Gastrocnemius medialis (tissue), 4 donors: ENCODE data around the gene SGTA. TPM values are rescaled to one million over a fixed set of nuclear protein-coding genes. Genes with fewer than 3 reads are reported as not detected.

Source experiments
- ATAC-seq, 2 donors: fragments of 150-250 bp; one replicate each; pipeline ENCODE4 v1.9.1; 2016
- DNase-seq, 2 donors: peaks; one replicate each; pipeline ENCODE4 v3.0.0-alpha.2; 2019
- H3K27ac ChIP-seq, 4 donors: fragments of 200-600 bp; sonication (generic); 1 replicate in 1 of 4; 2 replicates in 3 of 4; pipeline ENCODE4 v1.5.1; 2016 to 2018; ENCODE audit warnings: mild to moderate bottlenecking in 2 of 4, moderate library complexity in 1 of 4
- H3K27me3 ChIP-seq, 3 donors: fragments of 200-600 bp; sonication (generic) in 2 of 3; 1 replicate in 1 of 3; 2 replicates in 2 of 3; pipeline versions ENCODE4 v1.5.1 to v1.6.0; 2016 to 2019; ENCODE audit warnings: mild to moderate bottlenecking in 1 of 3, moderate library complexity in 1 of 3
- H3K36me3 ChIP-seq, 2 donors: fragments of 200-600 bp; sonication (generic) in 1 of 2; one replicate each; pipeline ENCODE4 v1.5.1; 2017 to 2018
- H3K4me1 ChIP-seq, 2 donors: fragments of 200-600 bp; sonication (generic) in 1 of 2; one replicate each; pipeline ENCODE4 v1.5.1; 2016 to 2017; ENCODE audit warnings: mild to moderate bottlenecking in 2 of 2
- H3K4me3 ChIP-seq, 4 donors: fragments of 200-600 bp; sonication (generic) in 3 of 4; 1 replicate in 1 of 4; 2 replicates in 3 of 4; pipeline ENCODE4 v1.5.1; 2016 to 2019; ENCODE audit warnings: mild to moderate bottlenecking in 2 of 4
- H3K9me3 ChIP-seq, 3 donors: fragments of 200-600 bp; sonication (generic) in 2 of 3; 1 replicate in 1 of 3; 2 replicates in 2 of 3; pipeline ENCODE4 v1.5.1; 2016 to 2019
- POLR2A ChIP-seq, 2 donors: fragments of 450-650 bp; IDR thresholded peaks; one replicate each; pipeline ENCODE4 v1.6.1; 2017; ENCODE audit warnings: antibody characterized with exemption in 2 of 2, mild to moderate bottlenecking in 2 of 2, moderate library complexity in 2 of 2
- in situ Hi-C, 4 donors: fragments of 200-750 bp; cut with MboI; loops; one replicate each; pipeline versions ENCODE4 v1.15.0 to v1.8.0; 2017; ENCODE audit warnings: low sequenced_read_pairs in 4 of 4
- intact Hi-C: fragments of 100-400 bp; cut with DNase I; formaldehyde crosslinking; loops from one replicate; pipeline ENCODE4 v1.15.1; 2023; ENCODE audit warnings: low total_unique reads
- total RNA-seq, 4 donors: library from RNA; depleted of rRNA; stranded (reverse); fragments of >200 nt; gene quantifications; one replicate each; pipeline versions ENCODE4 v1.1.0 to v1.2.3, GENCODE V29; 2016
- TF ChIP-seq, protein P1 (sequence below), 5 experiments: fragments of 450-650 bp in 3 of 5; fragments of 200-600 bp in 2 of 5; sonication (generic) in 2 of 5; IDR thresholded peaks in 4 of 5; conservative IDR thresholded peaks in 1 of 5; 1 replicate in 4 of 5; 2 replicates in 1 of 5; pipeline ENCODE4 v1.5.1; 2016 to 2019; ENCODE audit warnings: antibody characterized with exemption in 5 of 5, mild to moderate bottlenecking in 3 of 5, moderate library complexity in 3 of 5

Gene SGTA
- total RNA-seq, 4 donors from 2014 or later, result 70.0 to 114 (median 91.2) TPM

DNA sequence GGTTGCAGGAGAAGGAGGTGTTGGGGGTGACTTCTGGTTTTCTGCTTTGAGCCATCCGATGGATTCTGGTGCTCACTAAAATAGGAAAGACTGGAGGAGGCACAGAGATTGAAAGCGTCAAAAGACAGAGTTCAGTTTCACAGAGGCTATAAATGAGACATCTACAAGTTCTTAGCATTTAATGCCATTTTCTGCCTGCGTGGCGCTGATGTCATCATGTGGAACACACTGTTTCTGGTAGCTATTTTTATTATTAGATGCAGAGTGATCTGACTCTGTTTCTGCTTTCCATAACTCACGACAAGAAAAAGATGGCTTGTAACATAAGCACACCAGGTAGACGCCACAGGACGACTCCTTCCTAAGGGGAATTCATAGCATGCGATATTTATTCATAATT, 40.0 kb downstream of the SGTA start:
- H3K4me1 ChIP-seq, result peaks cover 4 to 13% of the 10 kb centered on the region in 2 donors
- DNase-seq (no peak), ATAC-seq (no peak)
- no peaks in the 10 kb centered on the region for H3K9me3 ChIP-seq
- no peaks in the 10 kb centered on the region for H3K36me3 ChIP-seq
- H3K27me3 ChIP-seq, result no peaks in the 10 kb centered on the region
- H3K27ac ChIP-seq, result no peak overlapping the region
- no peak overlapping the region for H3K4me3 ChIP-seq
- intact Hi-C loops, result loop anchor here (5.0 kb wide), 1 partner anchor 1019 kb away; the partner anchor contains the start of genes APBA3 and MRPL54
- TF ChIP-seq, protein P1, sequence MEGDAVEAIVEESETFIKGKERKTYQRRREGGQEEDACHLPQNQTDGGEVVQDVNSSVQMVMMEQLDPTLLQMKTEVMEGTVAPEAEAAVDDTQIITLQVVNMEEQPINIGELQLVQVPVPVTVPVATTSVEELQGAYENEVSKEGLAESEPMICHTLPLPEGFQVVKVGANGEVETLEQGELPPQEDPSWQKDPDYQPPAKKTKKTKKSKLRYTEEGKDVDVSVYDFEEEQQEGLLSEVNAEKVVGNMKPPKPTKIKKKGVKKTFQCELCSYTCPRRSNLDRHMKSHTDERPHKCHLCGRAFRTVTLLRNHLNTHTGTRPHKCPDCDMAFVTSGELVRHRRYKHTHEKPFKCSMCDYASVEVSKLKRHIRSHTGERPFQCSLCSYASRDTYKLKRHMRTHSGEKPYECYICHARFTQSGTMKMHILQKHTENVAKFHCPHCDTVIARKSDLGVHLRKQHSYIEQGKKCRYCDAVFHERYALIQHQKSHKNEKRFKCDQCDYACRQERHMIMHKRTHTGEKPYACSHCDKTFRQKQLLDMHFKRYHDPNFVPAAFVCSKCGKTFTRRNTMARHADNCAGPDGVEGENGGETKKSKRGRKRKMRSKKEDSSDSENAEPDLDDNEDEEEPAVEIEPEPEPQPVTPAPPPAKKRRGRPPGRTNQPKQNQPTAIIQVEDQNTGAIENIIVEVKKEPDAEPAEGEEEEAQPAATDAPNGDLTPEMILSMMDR (IDR thresholded peaks at IDR 0.05 in 4 of 5, conservative IDR thresholded peaks at IDR 0.05 in 1 of 5), result no peak
- TF ChIP-seq POLR2A (IDR thresholded peaks at IDR 0.05), result no peak
- in situ Hi-C loops, result loop anchor here in 2 of 4 donors (10.0 kb wide), 1 partner anchor 88 kb away; no protein-coding TSS in a partner anchor

DNA sequence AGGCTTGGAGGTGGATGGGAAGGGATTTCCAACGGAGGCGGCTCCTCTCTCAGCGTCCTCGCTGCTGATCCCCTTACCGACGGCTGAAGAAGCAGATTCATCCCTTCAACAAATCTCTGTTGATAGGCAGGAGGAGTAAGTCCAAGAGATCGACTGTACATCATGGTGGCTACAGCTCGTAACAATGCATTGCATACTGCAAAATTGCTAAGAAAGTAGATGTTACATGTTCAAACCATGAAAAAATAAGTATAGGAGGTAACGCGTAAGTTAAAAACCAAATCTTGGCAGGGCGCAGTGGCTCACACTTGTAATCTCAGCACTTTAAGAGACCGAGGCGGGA, 42.8 kb downstream of the SGTA start:
- peak overlapping the region in 2 of 4 donors; percentile 78 to 82 for H3K4me3 ChIP-seq
- ATAC-seq (no peak), DNase-seq (no peak)
- intact Hi-C loops (loop anchor here (2.0 to 5.0 kb wide), 2 partner anchors 37 to 1022 kb away; partner anchors contain the start of genes APBA3, GNG7 and MRPL54), in situ Hi-C loops (loop anchor here in 2 of 4 donors (10.0 kb wide), 1 partner anchor 85 kb away; no protein-coding TSS in a partner anchor)
- H3K4me1 ChIP-seq, result peaks cover 4 to 13% of the 10 kb centered on the region in 2 donors
- peaks cover 6 to 19% of the 10 kb centered on the region in 2 donors for H3K36me3 ChIP-seq
- H3K9me3 ChIP-seq, result no peaks in the 10 kb centered on the region
- no peak for TF ChIP-seq POLR2A (IDR thresholded peaks at IDR 0.05)
- no peak overlapping the region for H3K27ac ChIP-seq
- H3K27me3 ChIP-seq, result no peaks in the 10 kb centered on the region

DNA sequence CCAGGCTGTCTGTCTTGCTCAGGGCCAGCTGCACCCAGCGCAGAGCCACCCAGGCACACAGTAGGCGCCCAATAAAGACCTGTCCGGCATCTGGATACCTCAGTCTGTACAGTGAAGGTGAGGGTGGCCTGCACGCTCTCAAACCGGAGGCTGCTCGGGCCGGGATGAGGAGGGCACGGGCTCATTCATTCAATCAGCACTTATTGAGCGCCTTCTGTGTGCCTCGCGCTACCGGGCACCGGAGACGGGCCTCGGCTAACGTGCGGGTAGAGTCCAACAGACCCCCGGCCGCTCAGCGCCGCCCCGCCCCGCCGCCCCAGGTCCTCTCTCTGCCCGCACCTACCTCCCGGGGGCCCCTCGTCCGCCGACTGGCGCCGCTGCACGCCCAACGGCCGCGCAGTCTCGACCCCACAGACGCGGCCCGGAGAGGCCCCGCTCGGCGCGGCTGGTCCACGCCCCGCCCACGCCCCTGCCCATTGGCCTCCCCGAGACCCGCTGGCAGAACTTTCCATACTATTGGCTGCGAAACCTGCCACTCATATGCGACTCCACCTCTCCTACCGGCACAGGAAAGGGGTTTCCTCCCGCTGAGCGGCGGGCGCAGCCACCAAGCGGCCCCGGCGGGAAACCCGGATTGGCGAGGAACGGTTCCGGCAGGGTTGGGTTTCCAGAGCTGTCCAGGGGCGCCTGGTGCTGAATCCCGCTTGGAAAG, 43.3 kb downstream of the SGTA start, which contains the start of gene SLC39A3:
Gene SLC39A3 (minus strand): TSS at position 416 of the 712 bp plus-strand sequence. CDS start 2,760 bp downstream, outside the sequence.
- Histone ChIP-seq H3K27ac (peak within 1 kb of the TSS; percentile 58 to 76 (median 74)), H3K36me3 (peaks cover 6 to 25% of the 10 kb centered on the region in 2 donors), H3K4me1 (peaks cover 4 to 13% of the 10 kb centered on the region in 2 donors), H3K9me3 (no peaks in the 10 kb centered on the region), H3K27me3 (no peaks in the 10 kb centered on the region), H3K4me3 (peak within 1 kb of the TSS; percentile 75 to 82 (median 80))
- TF ChIP-seq, protein P1 (IDR thresholded peaks at IDR 0.05 in 4 of 5, conservative IDR thresholded peaks at IDR 0.05 in 1 of 5), result peak in 4 of 5 experiments; percentile 23 to 39 (median 34)
- no peak for TF ChIP-seq POLR2A (IDR thresholded peaks at IDR 0.05)
- intact Hi-C loops (loop anchor here (2.0 to 5.0 kb wide), 2 partner anchors 37 to 1023 kb away; partner anchors contain the start of genes APBA3, GNG7 and MRPL54), in situ Hi-C loops (loop anchor here in 2 of 4 donors (10.0 kb wide), 1 partner anchor 85 kb away; no protein-coding TSS in a partner anchor)
- DNase-seq (peak; percentile 98 to 99), ATAC-seq (peak; percentile 100)

DNA sequence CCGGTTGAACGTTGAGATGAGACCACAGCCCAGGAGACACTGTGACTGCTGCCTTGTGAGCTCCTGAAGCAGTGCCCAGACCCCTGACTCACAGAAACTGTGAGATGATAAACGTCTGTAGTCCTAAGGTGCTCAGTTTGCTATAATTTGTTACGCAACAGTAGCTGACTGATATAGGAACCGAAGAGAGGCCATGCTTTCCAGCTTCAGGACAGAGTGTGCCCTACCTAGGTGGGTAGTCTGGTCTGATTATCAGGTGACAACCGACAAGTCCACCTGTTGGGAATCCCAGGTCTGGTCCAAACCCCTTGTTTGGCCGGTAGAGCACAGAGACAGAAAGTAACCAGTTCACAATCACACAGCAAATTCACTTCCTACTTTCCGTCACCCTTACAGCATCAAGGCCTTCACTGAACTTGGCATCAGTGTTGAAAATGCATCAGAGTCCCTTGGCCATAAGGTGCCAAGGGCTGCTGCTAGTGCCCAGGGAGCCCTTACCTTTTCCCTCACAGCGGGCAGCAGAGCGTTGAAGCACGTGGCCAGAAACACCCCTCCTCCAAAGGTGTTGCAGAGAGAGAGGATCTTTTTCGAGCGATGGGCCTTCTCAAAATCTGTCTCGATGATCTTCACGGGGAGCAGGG, 46.4 kb downstream of the SGTA start:
- no peak for TF ChIP-seq POLR2A (IDR thresholded peaks at IDR 0.05)
- TF ChIP-seq, protein P1 (IDR thresholded peaks at IDR 0.05 in 4 of 5, conservative IDR thresholded peaks at IDR 0.05 in 1 of 5), result no peak
- no peak for DNase-seq
- Histone ChIP-seq H3K4me3 (no peak overlapping the region), H3K27me3 (no peaks in the 10 kb centered on the region), H3K9me3 (no peaks in the 10 kb centered on the region), H3K4me1 (peaks cover 4 to 13% of the 10 kb centered on the region in 2 donors), H3K36me3 (peaks cover 6 to 42% of the 10 kb centered on the region in 2 donors), H3K27ac (no peak overlapping the region)
- no peak for ATAC-seq
- in situ Hi-C loops (no loop called here), intact Hi-C loops (no loop called here)

DNA sequence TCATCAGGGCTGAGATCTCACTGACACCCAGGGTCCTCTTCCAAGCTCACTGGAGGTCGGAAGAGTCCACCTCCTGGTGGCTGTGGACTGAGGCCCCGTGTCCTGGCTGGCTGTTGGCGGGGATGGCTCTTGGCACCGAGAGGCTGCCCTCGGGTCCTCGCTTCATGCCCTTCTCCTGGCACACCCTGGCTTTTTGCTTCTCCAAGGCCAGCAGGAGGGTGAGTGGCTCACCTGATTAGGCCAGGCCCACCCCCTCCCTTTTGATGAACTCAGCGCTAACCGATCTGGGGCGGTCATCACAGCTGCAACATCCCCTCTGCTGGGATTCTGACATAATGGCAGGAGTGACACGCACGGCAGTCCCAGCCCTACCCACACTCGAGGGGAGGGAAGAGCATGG, 47.7 kb downstream of the SGTA start:
- no peaks in the 10 kb centered on the region for H3K27me3 ChIP-seq
- intact Hi-C loops (no loop called here), in situ Hi-C loops (no loop called here)
- DNase-seq, result no peak
- TF ChIP-seq, protein P1 (IDR thresholded peaks at IDR 0.05 in 4 of 5, conservative IDR thresholded peaks at IDR 0.05 in 1 of 5), result no peak
- peaks cover 6 to 42% of the 10 kb centered on the region in 2 donors for H3K36me3 ChIP-seq
- no peak overlapping the region for H3K4me3 ChIP-seq
- peaks cover 4 to 13% of the 10 kb centered on the region in 2 donors for H3K4me1 ChIP-seq
- no peak for ATAC-seq
- H3K27ac ChIP-seq, result no peak overlapping the region
- H3K9me3 ChIP-seq, result no peaks in the 10 kb centered on the region
